Hepatocyte (in vitro differentiated cells): ENCODE measurements around the gene CDH10.

ENCODE experiments used
- CTCF ChIP-seq: fragments of 200-600 bp; sonication (generic); IDR thresholded peaks from 2 replicates; pipeline ENCODE4 v1.5.1; 2016; ENCODE audit warnings: antibody characterized with exemption, mild to moderate bottlenecking; ENCODE audit not compliant: poor library complexity
- EZH2 ChIP-seq: fragments of 200-600 bp; sonication (generic); IDR thresholded peaks from 2 replicates; pipeline ENCODE4 v1.6.1; 2016; ENCODE audit warnings: antibody characterized with exemption, mild to moderate bottlenecking, borderline replicate concordance
- EZH2phosphoT487 ChIP-seq: fragments of 200-600 bp; sonication (generic); IDR thresholded peaks from one replicate; pipeline ENCODE4 v1.6.1; 2018; ENCODE audit warnings: antibody characterized with exemption, mild to moderate bottlenecking, low read depth, moderate library complexity; ENCODE audit not compliant: unreplicated experiment, severe bottlenecking

GRCh38 chr5:24630918-24631317 lies 13.9 kb downstream of the CDH10 start:
- no peak for TF ChIP-seq CTCF
- no peak for TF ChIP-seq EZH2phosphoT487
- no peak for TF ChIP-seq EZH2
